Stimulated activated CD4-positive, alpha-beta T cell treated with anti-CD3 and anti-CD28 coated beads, Interleukin-15, amount 100 ng/mL, for 24 hours (primary cell): ENCODE data around the gene CALD1.
"Not testable (repeated sequence)": the region's sequence is repeated elsewhere in the genome, so short reads cannot be mapped to it uniquely, and the experiment has no call there.

Source experiments
- DNase-seq: peaks from one replicate; pipeline ENCODE4 v3.0.0-alpha.2; 2020

Gene CALD1

DNA sequence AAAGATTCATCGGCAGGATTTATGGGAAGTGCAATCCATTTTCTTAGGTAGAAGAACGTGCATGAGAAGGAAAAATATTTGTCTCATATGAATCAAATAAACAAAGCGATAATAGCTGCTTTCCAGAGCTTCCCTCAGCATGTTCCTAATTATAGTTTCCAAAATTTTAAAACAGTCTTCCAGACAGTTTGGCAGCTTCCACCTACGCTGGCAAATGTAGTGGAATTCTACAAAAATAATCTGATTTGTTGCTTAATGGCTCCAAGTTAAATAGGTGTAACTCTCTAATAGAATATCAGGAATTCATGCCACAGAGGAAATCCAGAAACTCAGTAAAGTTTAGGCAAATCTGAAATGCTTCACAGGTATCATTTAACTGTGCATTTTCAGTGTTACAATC, 183.6 kb downstream of the CALD1 start:
- no peak for DNase-seq

GRCh38 chr7:134966691-134967090, 187.3 kb downstream of the CALD1 start:
- DNase-seq = no peak

DNA sequence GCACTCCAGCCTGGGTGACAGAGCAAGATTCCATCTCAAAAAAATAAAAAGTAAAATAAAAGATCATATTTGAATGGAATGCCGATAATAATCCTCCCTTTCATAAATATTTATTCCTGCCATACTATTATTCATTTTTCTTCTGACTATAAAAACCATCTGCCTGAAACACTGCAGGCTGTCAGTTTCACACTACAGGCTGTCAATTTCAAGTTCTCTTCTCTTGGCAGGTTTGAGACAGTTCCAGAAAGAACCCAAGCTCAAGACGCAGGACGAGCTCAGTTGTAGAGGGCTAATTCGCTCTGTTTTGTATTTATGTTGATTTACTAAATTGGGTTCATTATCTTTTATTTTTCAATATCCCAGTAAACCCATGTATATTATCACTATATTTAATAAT, 188.7 kb downstream of the CALD1 start:
- DNase-seq = no peak

- not testable (repeated sequence) for DNase-seq
Observed at GRCh38 chr7:134981645-134982044, 202.2 kb downstream of the CALD1 start.

DNA sequence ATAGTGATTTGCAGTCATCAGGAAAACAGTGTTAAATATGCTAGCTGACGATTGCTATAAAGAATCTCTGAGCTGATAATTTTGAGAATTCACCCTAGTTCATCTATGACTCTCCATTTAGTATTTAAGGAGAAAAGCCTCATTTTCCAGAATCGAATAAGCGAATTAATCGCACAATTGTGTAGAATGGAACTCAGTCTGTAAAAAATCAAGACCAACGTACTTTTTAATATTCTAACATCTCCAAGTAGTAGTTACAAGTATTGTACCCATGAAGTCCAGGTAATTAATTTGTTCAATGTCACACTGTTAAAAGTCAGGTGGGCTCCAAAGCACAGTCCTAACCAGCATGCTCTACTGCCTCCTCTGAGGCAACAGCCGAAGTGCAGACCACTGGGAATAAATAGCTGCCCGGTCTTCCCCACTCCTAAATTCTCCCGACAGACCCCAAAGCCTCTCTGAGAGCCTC, 206.5 kb downstream of the CALD1 start:
- no peak for DNase-seq

DNA sequence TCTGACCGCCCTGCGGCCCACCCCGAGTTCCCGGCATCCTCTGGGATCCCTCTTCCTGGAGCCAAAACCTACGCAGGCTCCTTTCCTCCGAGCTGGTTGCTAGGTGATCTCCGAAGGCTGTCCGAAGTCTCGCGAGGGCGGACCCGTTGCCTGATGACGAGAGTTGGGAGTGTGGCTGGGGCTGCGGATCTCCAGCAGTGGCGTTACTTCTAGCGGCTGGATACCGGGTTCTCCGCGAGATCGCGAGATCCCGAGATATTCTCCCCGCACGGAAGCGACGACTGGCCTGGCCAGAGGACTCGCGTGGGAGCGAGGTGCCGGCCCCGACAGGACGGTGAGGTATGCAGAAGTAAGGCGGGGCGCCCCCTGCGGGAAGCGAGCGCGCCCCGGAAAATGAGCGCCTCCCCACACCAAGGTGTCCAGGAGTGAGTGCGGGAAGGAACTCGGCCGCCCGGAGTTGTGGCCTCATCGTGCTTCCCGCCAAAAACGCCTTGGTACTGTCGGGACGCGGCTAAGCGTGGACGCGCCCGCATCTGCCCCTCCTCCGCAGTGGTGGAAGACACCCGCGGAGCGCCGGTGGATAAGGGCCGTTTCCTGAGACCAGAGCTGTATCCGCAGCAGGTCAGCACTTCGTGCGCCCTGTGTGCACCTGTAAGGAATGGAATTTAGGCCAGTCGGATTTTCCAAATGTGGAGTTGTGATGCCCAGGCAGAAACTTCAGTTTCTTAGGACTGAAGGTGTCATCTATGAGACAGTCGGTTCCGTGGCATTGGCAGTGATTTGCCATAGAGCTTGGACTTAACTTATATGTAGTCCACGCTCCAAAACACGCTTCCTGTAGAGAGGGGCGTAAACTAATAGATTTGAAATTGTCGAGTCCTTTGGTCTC, 207.2 kb downstream of the CALD1 start, which contains the start of gene AGBL3:
TSS of gene AGBL3 (plus strand) at position 146 of the 889 bp plus-strand sequence. CDS start 1,426 bp downstream, outside the sequence.
- DNase-seq = peak; percentile 95

- no peak for DNase-seq
Observed at GRCh38 chr7:134988161-134988560, 208.7 kb downstream of the CALD1 start.

- no peak for DNase-seq
Observed at GRCh38 chr7:134991469-134992339, 212.3 kb downstream of the CALD1 start.

GRCh38 chr7:134992626-134993179, 213.3 kb downstream of the CALD1 start:
- peak; percentile 23 for DNase-seq

GRCh38 chr7:134993877-134994456, 214.5 kb downstream of the CALD1 start:
- DNase-seq = no peak

DNA sequence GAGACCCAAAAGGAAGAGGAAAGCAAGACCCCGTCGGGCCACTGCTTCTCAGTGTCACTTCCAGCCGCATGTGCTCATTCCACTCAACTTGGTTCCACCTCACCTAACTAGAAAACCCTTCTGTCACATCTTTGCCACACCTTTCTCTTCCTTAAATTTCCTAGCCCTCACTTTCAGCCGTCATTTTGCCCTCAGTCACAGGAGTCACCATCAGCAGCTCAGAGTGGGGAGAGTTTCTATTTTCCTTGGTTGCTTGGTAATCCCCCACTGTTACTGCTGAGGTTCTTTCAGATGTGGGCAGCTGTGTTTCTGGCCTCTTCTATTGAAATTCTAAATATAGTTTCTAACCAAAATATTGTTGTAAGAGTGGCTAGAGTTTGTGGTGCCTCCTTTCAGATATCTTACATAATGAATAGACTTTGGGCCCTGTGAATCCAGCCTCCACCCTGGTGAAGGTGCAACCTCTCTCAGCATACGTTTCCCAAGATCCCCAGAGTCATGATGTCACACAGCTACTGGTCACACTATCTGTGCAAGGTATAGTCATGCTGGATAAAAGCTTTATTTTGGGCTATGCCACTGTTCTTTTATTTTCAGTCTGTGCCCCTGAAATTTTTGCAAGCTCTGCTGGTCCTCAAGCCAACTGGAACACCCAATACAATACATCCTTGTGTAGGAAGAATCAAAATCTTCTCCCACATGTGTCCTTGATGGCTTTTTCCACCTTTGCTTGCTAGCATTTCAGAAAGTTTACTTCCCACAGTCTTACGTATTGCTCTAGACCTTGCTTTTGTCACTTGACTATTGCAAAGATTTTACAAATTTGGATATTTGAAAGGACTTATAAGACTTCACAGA, 216.0 kb downstream of the CALD1 start:
- peak; percentile 2 for DNase-seq

DNA sequence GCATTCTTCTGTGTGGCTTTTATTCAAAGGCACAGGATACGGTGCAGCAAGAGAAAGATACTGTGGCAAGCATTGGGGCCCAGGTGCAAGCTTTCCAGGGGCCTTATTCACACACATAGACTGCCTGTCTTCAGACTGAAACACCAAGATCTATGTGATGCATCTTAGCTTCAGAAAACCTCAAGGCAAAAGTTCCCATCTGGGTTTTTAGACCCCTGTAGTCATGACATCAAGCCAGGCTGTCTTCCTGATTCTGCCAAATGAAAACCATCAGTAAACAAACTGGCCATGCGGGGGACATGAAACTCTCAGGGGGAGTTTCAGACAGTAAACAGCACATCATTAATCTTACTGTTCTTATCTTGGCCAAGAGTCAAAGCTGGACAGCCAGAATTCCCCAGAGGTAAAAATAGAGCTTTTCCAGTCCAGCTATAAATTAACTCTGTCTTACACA, 216.7 kb downstream of the CALD1 start:
- no peak for DNase-seq

- no peak for DNase-seq
Observed at GRCh38 chr7:134997214-134997885, 217.9 kb downstream of the CALD1 start.

DNA sequence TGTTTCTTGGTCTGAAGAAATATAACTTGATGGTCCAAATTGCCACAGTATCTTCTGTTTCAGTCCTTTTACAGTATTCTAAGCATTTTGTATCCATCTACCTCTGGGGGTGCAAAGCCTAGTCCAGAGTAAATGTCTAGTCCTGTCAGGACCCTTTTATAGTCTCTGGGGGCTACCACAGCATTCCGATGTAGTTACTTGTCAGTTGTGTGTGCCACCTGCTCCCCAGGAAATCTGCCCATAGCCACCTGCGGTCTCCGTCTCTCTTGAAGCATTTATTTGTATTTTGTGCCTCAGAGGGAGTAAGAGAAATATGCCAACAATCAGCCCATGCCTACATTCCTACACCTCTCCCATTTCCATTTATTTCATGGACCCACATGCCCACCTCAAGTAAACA, 219.7 kb downstream of the CALD1 start:
- no peak for DNase-seq

GRCh38 chr7:135001390-135002165, 222.1 kb downstream of the CALD1 start:
- no peak for DNase-seq

- DNase-seq = no peak
Observed at GRCh38 chr7:135012229-135012628, 232.8 kb downstream of the CALD1 start.
